ENCODE data around the gene IPMK.
A peak's percentile ranks its signal among the peaks of the same experiment; 100 is the strongest.

The IPMK gene

GRCh38 chr10:58153751-58154150, 113.9 kb downstream of the IPMK start:
- no peak for DNase-seq (ENCODE audit: low read depth in 2 of 2)

GRCh38 chr10:58152673-58153263, 114.9 kb downstream of the IPMK start:
- peak; percentile 51 to 52 for DNase-seq (ENCODE audit: low read depth in 2 of 2)

DNA sequence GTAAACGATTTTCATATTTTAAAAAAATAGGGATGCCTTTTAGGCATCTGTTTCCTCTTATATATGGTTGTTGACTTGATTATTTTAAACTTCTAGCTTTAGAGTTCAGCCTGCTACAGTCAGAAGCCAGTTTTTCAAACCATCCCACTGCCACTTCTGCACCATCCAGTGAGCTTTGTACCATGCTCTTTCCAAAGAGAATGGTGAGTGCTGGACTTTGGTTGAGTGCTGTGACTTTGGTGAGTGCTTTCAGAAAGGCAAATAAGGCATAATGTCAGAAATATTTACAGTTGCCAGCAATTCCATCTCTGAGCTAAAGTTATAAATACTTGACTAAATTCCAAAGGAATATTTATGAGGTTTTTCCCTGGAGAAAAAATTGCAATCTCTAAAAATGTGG, 117.4 kb downstream of the IPMK start:
- no peak for DNase-seq (ENCODE audit: low read depth in 2 of 2)

- no peak for DNase-seq (ENCODE audit: low read depth in 2 of 2)
Observed at GRCh38 chr10:58143944-58144343, 123.8 kb downstream of the IPMK start.

All from fibroblast of skin of left quadriceps (primary cell).